Measurements from ENCODE around the gene IFI35. TPM values are rescaled to one million over a fixed set of nuclear protein-coding genes. Genes with fewer than 3 reads are reported as not detected.

IFI35 gene
- total RNA-seq, 4 donors from 2014 or later = 21.2 to 36.1 (median 28.8) TPM

DNA sequence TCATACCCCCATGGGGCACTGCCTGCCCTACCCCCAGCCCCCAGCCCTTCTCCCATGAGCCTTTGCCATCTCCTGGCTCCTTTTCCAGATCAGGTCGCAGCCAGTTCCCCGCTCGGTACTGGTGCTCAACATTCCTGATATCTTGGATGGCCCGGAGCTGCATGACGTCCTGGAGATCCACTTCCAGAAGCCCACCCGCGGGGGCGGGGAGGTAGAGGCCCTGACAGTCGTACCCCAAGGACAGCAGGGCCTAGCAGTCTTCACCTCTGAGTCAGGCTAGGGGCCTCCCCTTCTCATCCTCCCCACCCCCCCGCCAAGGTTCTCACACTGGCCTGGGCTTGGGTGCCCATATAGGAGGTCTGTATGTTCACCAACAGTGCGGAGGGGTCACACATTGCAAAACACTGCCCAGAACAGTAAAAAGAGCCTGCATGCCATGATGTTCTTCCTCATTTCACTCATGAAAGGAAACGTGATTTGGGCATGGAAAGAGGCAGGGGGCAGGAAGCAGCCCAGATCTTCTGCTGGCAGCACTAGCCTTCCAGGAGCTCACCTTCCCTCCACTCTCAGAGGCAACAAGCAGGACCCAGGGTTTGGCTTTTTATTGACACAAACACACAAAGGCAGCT lies 7.5 kb downstream of the IFI35 start:
- H3K27ac ChIP-seq (replicated peaks in 1 of 4) = peak overlapping the region; percentile 58 to 75 (median 66)
- no peak for DNase-seq (ENCODE audit: extremely low spot score)
- peaks cover 12 to 69% (median 60%) of the 10 kb centered on the region in 4 donors for H3K36me3 ChIP-seq
- TF ChIP-seq POLR2AphosphoS5 (IDR thresholded peaks at IDR 0.05) = no peak
- TF ChIP-seq POLR2A (IDR thresholded peaks at IDR 0.05; ENCODE audit: low read depth) = no peak
- TF ChIP-seq EP300 (IDR thresholded peaks at IDR 0.05) = no peak
- TF ChIP-seq CTCF (IDR thresholded peaks at IDR 0.05) = no peak
- 79% methylated on average over 9 of the region's 12 CpGs for WGBS
- peaks cover 77 to 89% (median 82%) of the 10 kb centered on the region in 4 donors for H3K4me1 ChIP-seq
- H3K27me3 ChIP-seq = no peaks in the 10 kb centered on the region
- no peak overlapping the region for H3K4me3 ChIP-seq
- no peaks in the 10 kb centered on the region for H3K9me3 ChIP-seq
- intact Hi-C loops (cut with DNase I) = no loop called here

GRCh38 chr17:43014649-43015542 lies 8.3 kb downstream of the IFI35 start:
- TF ChIP-seq CTCF (IDR thresholded peaks at IDR 0.05) (no peak), EP300 (IDR thresholded peaks at IDR 0.05) (no peak), POLR2AphosphoS5 (IDR thresholded peaks at IDR 0.05) (no peak), POLR2A (IDR thresholded peaks at IDR 0.05; ENCODE audit: low read depth) (no peak)
- H3K4me3 ChIP-seq = no peak overlapping the region
- H3K27me3 ChIP-seq = no peaks in the 10 kb centered on the region
- peaks cover 78 to 90% (median 84%) of the 10 kb centered on the region in 4 donors for H3K4me1 ChIP-seq
- peaks cover 12 to 69% (median 60%) of the 10 kb centered on the region in 4 donors for H3K36me3 ChIP-seq
- 75% methylated on average over 8 of the region's 8 CpGs for WGBS
- H3K27ac ChIP-seq (replicated peaks in 1 of 4) = peak overlapping the region; percentile 58 to 75 (median 66)
- H3K9me3 ChIP-seq = no peaks in the 10 kb centered on the region
- no peak for DNase-seq (ENCODE audit: extremely low spot score)
- intact Hi-C loops (cut with DNase I) = no loop called here

GRCh38 chr17:43015579-43015978 lies 9.0 kb downstream of the IFI35 start:
- Histone ChIP-seq H3K9me3 (no peaks in the 10 kb centered on the region), H3K27me3 (no peaks in the 10 kb centered on the region), H3K27ac (replicated peaks in 1 of 4) (peak overlapping the region; percentile 58 to 75 (median 66)), H3K4me3 (no peak overlapping the region), H3K4me1 (peaks cover 78 to 90% (median 86%) of the 10 kb centered on the region in 4 donors), H3K36me3 (peaks cover 12 to 69% (median 60%) of the 10 kb centered on the region in 4 donors)
- intact Hi-C loops (cut with DNase I) = no loop called here
- TF ChIP-seq POLR2AphosphoS5 (IDR thresholded peaks at IDR 0.05) (peak; percentile 57 to 67), EP300 (IDR thresholded peaks at IDR 0.05) (no peak)
- no peak for DNase-seq (ENCODE audit: extremely low spot score)
- WGBS = 56% methylated on average over 9 of the region's 9 CpGs

- TF ChIP-seq POLR2AphosphoS5 (IDR thresholded peaks at IDR 0.05) = no peak
- TF ChIP-seq EP300 (IDR thresholded peaks at IDR 0.05) = no peak
- no peak for TF ChIP-seq CTCF (IDR thresholded peaks at IDR 0.05)
- no peak for TF ChIP-seq POLR2A (IDR thresholded peaks at IDR 0.05; ENCODE audit: low read depth)
- H3K9me3 ChIP-seq = no peaks in the 10 kb centered on the region
- peaks cover 81 to 92% (median 86%) of the 10 kb centered on the region in 4 donors for H3K4me1 ChIP-seq
- 91% methylated on average over 6 of the region's 7 CpGs for WGBS
- intact Hi-C loops (cut with DNase I) = no loop called here
- H3K4me3 ChIP-seq = no peak overlapping the region
- H3K36me3 ChIP-seq = peaks cover 12 to 69% (median 60%) of the 10 kb centered on the region in 4 donors
- H3K27ac ChIP-seq (replicated peaks in 1 of 4) = peak overlapping the region; percentile 58 to 75 (median 66)
- no peak for DNase-seq (ENCODE audit: extremely low spot score)
- H3K27me3 ChIP-seq = no peaks in the 10 kb centered on the region
Observed at GRCh38 chr17:43016216-43016615, 9.6 kb downstream of the IFI35 start.

All from esophagus muscularis mucosa (tissue), 4 donors.